T-helper 2 cell treated with Interferon-gamma antibody and Interleukin-4, amounts not matched to agents 5 μg/mL and 100 μg/mL, for 36 hours (primary cell): Measurements from ENCODE around the gene GDPD5.
A peak's percentile ranks its signal among the peaks of the same experiment; 100 is the strongest.

ENCODE experiments used
- DNase-seq: peaks from one replicate; pipeline ENCODE4 v3.0.0; 2021; ENCODE audit warnings: low spot score
- H3K27ac Mint-ChIP-seq: one replicate; pipeline ENCODE4 v1.8.0; 2021; ENCODE audit warnings: mild to moderate bottlenecking, mixed read lengths
- H3K27me3 Mint-ChIP-seq: one replicate; pipeline ENCODE4 v1.8.0; 2021; ENCODE audit warnings: low read depth, mixed read lengths
- H3K36me3 Mint-ChIP-seq: one replicate; pipeline ENCODE4 v1.8.0; 2021; ENCODE audit warnings: low read depth, mixed read lengths
- H3K4me1 Mint-ChIP-seq: one replicate; pipeline ENCODE4 v1.8.0; 2021; ENCODE audit warnings: low read depth, mixed read lengths
- H3K4me3 Mint-ChIP-seq: one replicate; pipeline ENCODE4 v1.8.0; 2022; ENCODE audit warnings: mild to moderate bottlenecking, moderate library complexity, mixed read lengths
- H3K9me3 Mint-ChIP-seq: one replicate; pipeline ENCODE4 v1.8.0; 2021; ENCODE audit warnings: mixed read lengths

The GDPD5 gene

DNA sequence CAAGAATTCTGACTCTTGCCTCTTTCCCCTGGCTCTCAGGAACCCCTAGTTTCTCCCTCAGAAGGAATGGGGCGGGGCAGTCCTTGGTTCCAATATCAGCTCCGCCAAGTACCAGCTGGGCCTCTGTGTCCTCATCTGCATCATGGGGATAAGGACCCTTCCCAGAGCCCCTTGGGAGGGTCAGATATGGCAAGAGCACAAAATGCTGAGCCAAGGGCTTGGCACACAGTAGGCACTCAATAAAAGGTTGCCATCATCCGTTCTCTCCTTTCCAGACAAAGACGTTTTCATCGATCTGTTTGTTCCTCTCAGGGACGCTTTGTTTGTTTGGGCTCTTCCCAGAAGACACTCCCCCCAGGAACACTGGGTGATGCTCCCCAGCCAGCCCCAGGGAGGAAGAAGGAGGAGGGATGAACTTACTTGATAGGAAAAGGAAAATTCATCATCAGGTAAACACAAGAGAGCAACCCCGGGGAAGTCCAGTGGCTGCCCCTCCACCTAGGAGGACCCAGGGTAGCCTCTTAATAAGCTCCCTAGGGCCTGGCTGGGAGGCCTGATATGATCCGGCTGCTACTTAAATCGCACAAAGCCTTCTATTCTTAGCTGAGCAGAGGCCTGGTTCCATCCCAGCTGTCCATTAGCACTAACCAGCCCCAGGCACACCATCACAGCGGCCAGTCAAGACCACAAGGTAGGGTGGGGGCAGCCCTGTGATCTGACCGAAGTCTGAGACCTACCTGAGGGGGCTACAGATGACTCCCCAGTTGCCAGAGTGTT is 19.6 kb downstream of the GDPD5 start:
- no peak overlapping the region for H3K4me3 Mint-ChIP-seq
- no peaks in the 10 kb centered on the region for H3K27me3 Mint-ChIP-seq
- H3K4me1 Mint-ChIP-seq: peaks cover 28% of the 10 kb centered on the region
- no peak for DNase-seq
- H3K27ac Mint-ChIP-seq: no peak overlapping the region
- H3K36me3 Mint-ChIP-seq: no peaks in the 10 kb centered on the region
- no peaks in the 10 kb centered on the region for H3K9me3 Mint-ChIP-seq

DNA sequence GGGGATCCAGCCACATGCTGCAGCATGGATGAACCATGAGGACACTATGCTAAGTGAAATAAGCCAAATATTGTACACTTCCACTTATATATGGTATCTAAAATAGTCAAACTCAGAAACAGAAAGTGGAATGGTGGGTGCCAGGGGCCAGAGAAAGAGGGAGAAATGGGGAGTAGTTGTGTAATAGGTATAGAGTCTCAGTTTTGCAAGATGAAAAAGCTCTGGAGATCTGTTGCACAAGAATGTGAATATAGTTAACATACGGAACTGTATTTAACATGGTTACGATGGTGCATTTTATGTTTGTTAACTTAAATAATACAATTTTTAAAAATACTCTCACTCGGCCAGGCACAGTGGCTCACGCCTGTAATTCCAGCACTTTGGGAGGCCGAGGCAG is 21.2 kb downstream of the GDPD5 start:
- H3K4me3 Mint-ChIP-seq: no peak overlapping the region
- H3K4me1 Mint-ChIP-seq: peaks cover 35% of the 10 kb centered on the region
- DNase-seq: no peak
- no peaks in the 10 kb centered on the region for H3K9me3 Mint-ChIP-seq
- H3K27me3 Mint-ChIP-seq: no peaks in the 10 kb centered on the region
- H3K27ac Mint-ChIP-seq: no peak overlapping the region
- H3K36me3 Mint-ChIP-seq: no peaks in the 10 kb centered on the region

DNA sequence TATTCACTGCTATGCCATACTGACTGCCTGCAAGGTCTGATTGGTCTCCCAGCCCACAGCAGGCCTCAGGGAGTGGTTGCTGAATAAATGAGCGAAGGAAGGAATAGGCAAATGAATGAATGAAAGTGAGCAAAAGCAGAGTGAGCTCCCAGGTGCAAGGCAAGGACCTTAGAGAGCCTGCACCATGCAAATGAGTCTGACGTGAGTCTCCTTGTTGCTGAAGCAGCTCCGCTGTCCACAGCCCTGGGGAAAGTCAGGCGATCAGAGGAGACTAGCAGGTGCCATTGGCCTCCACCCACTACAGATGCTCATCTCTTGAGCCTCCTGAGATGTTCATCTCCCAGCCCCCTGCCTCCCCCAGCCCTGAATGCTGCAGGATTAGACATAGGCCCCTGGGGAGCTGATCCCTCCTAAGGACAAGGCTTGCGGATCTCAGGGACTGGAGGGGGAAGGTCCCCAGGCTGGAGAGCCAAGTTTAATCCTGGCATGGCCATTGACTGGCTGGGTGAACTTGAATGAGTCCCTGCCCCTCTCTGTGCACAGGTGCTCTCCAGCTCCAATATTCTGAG is 22.1 kb downstream of the GDPD5 start:
- no peaks in the 10 kb centered on the region for H3K27me3 Mint-ChIP-seq
- H3K4me3 Mint-ChIP-seq: no peak overlapping the region
- peaks cover 29% of the 10 kb centered on the region for H3K4me1 Mint-ChIP-seq
- DNase-seq: no peak
- no peaks in the 10 kb centered on the region for H3K36me3 Mint-ChIP-seq
- no peaks in the 10 kb centered on the region for H3K9me3 Mint-ChIP-seq
- no peak overlapping the region for H3K27ac Mint-ChIP-seq

DNA sequence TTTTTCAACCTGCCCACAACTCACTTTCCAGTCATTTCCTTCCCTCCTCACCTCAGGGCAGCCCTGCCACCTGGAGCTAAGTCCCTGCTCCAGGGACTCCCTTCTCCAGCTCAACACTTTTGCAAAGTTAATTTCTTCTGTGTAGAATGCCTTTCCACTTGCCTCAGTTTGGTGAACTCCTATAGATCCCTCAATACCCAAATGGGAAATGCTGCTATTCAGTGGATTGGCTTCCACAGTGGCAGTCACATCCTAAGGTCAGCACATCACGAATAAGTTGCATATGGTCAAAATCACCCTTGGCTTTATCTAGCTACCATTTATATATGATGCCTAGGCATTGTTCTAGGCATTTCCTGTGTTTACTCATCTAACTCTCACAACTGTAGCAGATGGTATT is 23.6 kb downstream of the GDPD5 start:
- H3K9me3 Mint-ChIP-seq: no peaks in the 10 kb centered on the region
- H3K27ac Mint-ChIP-seq: peak overlapping the region; percentile 2
- H3K4me3 Mint-ChIP-seq: no peak overlapping the region
- H3K4me1 Mint-ChIP-seq: peaks cover 19% of the 10 kb centered on the region
- no peaks in the 10 kb centered on the region for H3K36me3 Mint-ChIP-seq
- no peak for DNase-seq
- H3K27me3 Mint-ChIP-seq: no peaks in the 10 kb centered on the region

DNA sequence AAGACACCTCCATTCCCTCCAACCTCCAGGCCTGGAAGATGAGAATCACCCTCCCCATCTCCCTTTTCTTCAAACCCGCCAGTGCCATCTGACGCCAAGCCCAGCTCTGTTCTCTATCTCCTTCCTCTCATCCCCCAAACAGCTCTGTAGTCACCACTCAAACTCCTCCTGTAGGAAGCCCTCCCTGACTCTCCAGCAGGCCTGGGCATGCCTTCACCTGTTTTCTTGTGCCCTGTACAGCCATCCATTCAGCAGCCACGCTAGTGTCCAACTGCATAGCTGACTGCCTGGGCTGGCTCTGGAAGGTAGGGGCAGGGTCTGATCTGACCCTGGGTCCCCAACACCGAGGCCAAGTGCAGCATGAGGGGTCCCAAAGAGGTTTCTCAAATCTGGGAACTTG is 25.0 kb downstream of the GDPD5 start:
- no peaks in the 10 kb centered on the region for H3K36me3 Mint-ChIP-seq

DNA sequence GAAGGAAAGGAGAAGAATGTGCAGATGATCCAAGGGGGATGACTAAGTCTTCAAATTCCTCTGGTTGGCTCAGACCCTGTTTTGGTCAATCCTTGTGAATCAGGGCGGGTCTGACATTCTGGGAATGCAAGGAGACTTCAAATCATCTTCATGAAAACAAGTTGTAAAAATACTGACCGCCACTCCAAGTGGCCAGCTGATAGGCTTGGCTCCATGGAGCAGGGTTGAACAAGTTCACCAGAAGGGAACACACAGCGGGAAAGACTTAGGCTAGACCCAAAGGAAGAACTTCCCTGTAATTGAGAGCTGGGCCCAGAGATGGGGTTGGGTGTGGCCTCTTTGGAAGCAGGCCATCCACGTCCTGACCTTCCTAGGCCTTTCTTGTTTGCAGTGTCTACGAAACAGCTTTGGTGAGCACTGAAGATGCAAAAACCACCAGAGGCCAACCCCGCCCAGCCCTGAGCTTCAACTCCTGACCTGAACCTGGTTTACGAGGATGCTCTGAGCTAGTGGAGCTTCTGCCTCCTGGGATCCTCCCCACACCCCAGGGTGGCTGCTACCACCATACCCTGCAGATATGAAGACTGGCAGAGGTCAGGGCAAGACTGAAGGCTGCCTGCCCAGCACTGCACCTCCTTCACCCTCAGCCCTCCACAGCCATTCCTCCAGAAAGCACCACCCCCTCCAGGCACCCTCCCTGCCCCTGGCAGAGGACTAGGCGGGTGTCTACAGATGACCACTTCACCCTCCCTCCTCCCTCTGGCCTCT is 26.1 kb downstream of the GDPD5 start:
- no peak for DNase-seq
- H3K36me3 Mint-ChIP-seq: no peaks in the 10 kb centered on the region
- H3K27me3 Mint-ChIP-seq: no peaks in the 10 kb centered on the region
- H3K27ac Mint-ChIP-seq: no peak overlapping the region
- peaks cover 19% of the 10 kb centered on the region for H3K4me1 Mint-ChIP-seq
- no peaks in the 10 kb centered on the region for H3K9me3 Mint-ChIP-seq
- no peak overlapping the region for H3K4me3 Mint-ChIP-seq

More for the DNA sequence above, 25.0 kb downstream of the GDPD5 start:
- H3K27me3 Mint-ChIP-seq: no peaks in the 10 kb centered on the region
- no peak for DNase-seq
- no peaks in the 10 kb centered on the region for H3K9me3 Mint-ChIP-seq
- no peak overlapping the region for H3K4me3 Mint-ChIP-seq
- no peak overlapping the region for H3K27ac Mint-ChIP-seq
- H3K4me1 Mint-ChIP-seq: peaks cover 19% of the 10 kb centered on the region

DNA sequence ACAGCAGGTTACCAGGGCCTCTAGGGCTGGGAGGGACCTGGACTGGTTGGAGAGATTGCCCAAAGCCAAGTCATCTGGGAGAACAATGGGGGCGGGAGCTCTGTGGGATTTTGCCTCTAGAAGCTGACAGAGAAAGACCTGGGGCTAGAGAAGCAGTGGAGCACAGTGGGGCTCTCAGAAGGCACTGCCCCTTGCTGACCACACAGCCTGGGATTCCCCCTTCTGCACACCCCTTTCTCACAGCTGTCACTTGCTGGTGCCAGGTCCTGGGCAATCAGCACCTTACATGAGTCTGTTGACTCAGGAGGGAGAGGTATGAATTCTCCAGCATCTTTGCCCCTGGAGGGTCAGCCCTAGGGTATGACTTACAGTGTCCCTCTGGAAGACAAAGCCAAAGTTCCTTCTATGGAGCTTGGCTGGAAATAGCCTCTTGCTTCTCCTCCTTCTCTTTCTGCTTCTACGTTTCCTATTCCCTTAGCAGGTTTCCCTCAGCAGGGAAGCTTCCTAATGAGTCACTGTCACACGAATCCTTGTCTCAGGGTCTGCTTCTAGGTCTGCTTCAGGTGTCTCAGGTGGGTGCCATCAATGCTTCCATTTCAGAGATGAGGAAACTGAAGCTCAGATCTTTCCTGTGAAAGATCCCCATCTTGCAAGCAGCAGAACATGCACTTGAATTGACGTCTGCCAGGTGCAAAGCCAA is 27.0 kb downstream of the GDPD5 start:
- H3K27me3 Mint-ChIP-seq: no peaks in the 10 kb centered on the region
- H3K4me1 Mint-ChIP-seq: peaks cover 19% of the 10 kb centered on the region
- no peak for DNase-seq
- H3K4me3 Mint-ChIP-seq: no peak overlapping the region
- no peaks in the 10 kb centered on the region for H3K9me3 Mint-ChIP-seq
- H3K27ac Mint-ChIP-seq: no peak overlapping the region
- no peaks in the 10 kb centered on the region for H3K36me3 Mint-ChIP-seq

- H3K27me3 Mint-ChIP-seq: no peaks in the 10 kb centered on the region
- H3K27ac Mint-ChIP-seq: no peak overlapping the region
- no peak for DNase-seq
These were observed 27.8 kb downstream of the GDPD5 start for GRCh38 chr11:75497788-75498409.

GRCh38 chr11:75496305-75496752 is 29.4 kb downstream of the GDPD5 start:
- no peak for DNase-seq
- Mint-ChIP-seq H3K4me1 (peaks cover 22% of the 10 kb centered on the region), H3K9me3 (no peaks in the 10 kb centered on the region), H3K4me3 (no peak overlapping the region), H3K36me3 (peaks cover 2% of the 10 kb centered on the region), H3K27me3 (no peaks in the 10 kb centered on the region), H3K27ac (no peak overlapping the region)

More at GRCh38 chr11:75497788-75498409, 27.8 kb downstream of the GDPD5 start:
- no peaks in the 10 kb centered on the region for H3K9me3 Mint-ChIP-seq
- no peaks in the 10 kb centered on the region for H3K36me3 Mint-ChIP-seq
- no peak overlapping the region for H3K4me3 Mint-ChIP-seq
- peaks cover 20% of the 10 kb centered on the region for H3K4me1 Mint-ChIP-seq

- Mint-ChIP-seq H3K27me3 (no peaks in the 10 kb centered on the region), H3K4me1 (peaks cover 26% of the 10 kb centered on the region), H3K27ac (no peak overlapping the region), H3K4me3 (no peak overlapping the region), H3K9me3 (no peaks in the 10 kb centered on the region), H3K36me3 (peaks cover 2% of the 10 kb centered on the region)
- DNase-seq: no peak
These were observed 29.9 kb downstream of the GDPD5 start for GRCh38 chr11:75495749-75496304.

GRCh38 chr11:75493626-75494025 is 32.1 kb downstream of the GDPD5 start:
- Mint-ChIP-seq H3K27ac (no peak overlapping the region), H3K9me3 (no peaks in the 10 kb centered on the region), H3K4me3 (no peak overlapping the region), H3K36me3 (peaks cover 2% of the 10 kb centered on the region), H3K27me3 (no peaks in the 10 kb centered on the region), H3K4me1 (peaks cover 19% of the 10 kb centered on the region)
- no peak for DNase-seq

DNA sequence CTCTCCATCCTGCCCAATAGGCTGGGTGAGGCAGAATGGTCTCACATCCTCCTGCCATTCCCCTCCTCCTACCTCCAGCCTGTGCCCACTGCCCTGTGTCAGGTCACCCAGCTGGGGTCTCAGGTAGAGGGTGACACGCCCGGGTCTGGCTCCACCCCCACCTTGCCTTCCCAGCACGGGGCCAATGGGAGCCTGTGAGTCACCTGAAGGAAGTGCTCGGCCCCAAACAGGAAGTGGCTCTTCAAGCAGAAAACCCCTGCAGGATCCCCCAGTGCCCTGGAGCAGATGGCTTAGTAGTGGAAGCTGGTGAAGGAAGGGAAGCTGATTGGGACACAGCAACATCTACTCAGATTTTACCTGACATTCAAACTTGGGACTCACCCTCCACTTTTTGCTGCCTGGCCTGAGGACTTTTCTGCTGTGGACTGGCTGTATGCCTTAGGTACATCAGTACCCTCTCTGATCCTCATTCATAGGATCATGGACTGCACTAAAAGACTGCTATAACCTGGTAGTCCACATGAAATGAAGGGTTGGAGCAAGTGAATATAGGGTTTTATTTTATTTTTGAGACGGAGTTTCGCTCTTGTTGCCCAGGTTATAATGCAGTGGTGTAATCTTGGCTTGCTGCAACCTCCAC is 33.4 kb downstream of the GDPD5 start:
- DNase-seq: peak; percentile 44
- Mint-ChIP-seq H3K9me3 (no peaks in the 10 kb centered on the region), H3K27me3 (no peaks in the 10 kb centered on the region), H3K4me1 (peaks cover 16% of the 10 kb centered on the region), H3K4me3 (peak overlapping the region; percentile 59), H3K27ac (peak overlapping the region; percentile 67), H3K36me3 (peaks cover 2% of the 10 kb centered on the region)

- H3K27ac Mint-ChIP-seq: no peak overlapping the region
- H3K27me3 Mint-ChIP-seq: no peaks in the 10 kb centered on the region
- DNase-seq: no peak
- H3K4me1 Mint-ChIP-seq: peaks cover 16% of the 10 kb centered on the region
- no peak overlapping the region for H3K4me3 Mint-ChIP-seq
- H3K9me3 Mint-ChIP-seq: no peaks in the 10 kb centered on the region
- H3K36me3 Mint-ChIP-seq: peaks cover 2% of the 10 kb centered on the region
These were observed 34.3 kb downstream of the GDPD5 start for GRCh38 chr11:75491465-75491864.
